Progenitor cell of endocrine pancreas (in vitro differentiated cells): ENCODE data around the gene KIAA1755. TPM values are rescaled to one million over a fixed set of nuclear protein-coding genes. Genes with fewer than 3 reads are reported as not detected.

Experiments
- DNase-seq: peaks from one replicate; pipeline ENCODE4 v3.0.0; 2021; ENCODE audit warnings: low spot score; ENCODE audit not compliant: unreplicated experiment
- H3K27ac Mint-ChIP-seq: 2 replicates; pipeline ENCODE4 v1.8.0; 2021; ENCODE audit warnings: mild to moderate bottlenecking, moderate library complexity, mixed read lengths
- H3K27me3 Mint-ChIP-seq: 2 replicates; pipeline ENCODE4 v1.8.0; 2021; ENCODE audit warnings: mixed read lengths
- H3K36me3 Mint-ChIP-seq: 2 replicates; pipeline ENCODE4 v1.8.0; 2022; ENCODE audit warnings: mixed read lengths; ENCODE audit not compliant: insufficient read depth
- H3K4me1 Mint-ChIP-seq: 2 replicates; pipeline ENCODE4 v1.8.0; 2021; ENCODE audit warnings: low read depth, mixed read lengths
- H3K4me3 Mint-ChIP-seq: 2 replicates; pipeline ENCODE4 v1.8.0; 2021; ENCODE audit warnings: low read depth, mild to moderate bottlenecking, moderate library complexity, mixed read lengths
- H3K9me3 Mint-ChIP-seq: 2 replicates; pipeline ENCODE4 v1.8.0; 2021; ENCODE audit warnings: low read depth, mixed read lengths
- total RNA-seq: library from RNA; stranded (reverse); gene quantifications from 2 replicates; pipeline ENCODE4 v1.2.1, GENCODE V29; 2021
- TF ChIP-seq, protein P1 (sequence below): fragments of 200-600 bp; sonication (generic); IDR thresholded peaks from one replicate; pipeline ENCODE4 v1.5.0; 2021; ENCODE audit warnings: antibody characterized with exemption, mild to moderate bottlenecking; ENCODE audit not compliant: unreplicated experiment

KIAA1755 gene
- total RNA-seq, 1 donor from 2014 or later, result 0.29 TPM

DNA sequence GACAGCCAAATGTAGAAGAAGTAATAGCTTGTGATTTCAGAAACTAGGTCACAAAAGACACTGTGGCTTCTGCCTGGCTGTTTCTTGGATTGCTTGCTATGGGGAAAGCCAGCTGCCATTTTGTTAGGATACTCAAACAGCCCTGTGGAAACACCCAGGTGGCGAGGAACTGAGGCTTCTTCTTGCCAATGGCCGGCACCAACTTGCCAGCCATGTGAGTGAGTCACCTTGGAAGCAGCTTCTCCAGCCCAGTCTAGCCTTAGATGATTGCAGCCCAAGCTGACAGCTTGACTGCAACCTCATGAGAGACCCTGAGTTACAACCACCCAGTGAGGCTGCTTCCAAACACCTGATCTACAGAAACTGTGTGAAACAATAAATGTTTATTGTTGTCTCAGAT, 11.9 kb upstream of the KIAA1755 start:
- no peak overlapping the region for H3K4me3 Mint-ChIP-seq
- no peaks in the 10 kb centered on the region for H3K36me3 Mint-ChIP-seq
- no peak for DNase-seq
- TF ChIP-seq, protein P1, sequence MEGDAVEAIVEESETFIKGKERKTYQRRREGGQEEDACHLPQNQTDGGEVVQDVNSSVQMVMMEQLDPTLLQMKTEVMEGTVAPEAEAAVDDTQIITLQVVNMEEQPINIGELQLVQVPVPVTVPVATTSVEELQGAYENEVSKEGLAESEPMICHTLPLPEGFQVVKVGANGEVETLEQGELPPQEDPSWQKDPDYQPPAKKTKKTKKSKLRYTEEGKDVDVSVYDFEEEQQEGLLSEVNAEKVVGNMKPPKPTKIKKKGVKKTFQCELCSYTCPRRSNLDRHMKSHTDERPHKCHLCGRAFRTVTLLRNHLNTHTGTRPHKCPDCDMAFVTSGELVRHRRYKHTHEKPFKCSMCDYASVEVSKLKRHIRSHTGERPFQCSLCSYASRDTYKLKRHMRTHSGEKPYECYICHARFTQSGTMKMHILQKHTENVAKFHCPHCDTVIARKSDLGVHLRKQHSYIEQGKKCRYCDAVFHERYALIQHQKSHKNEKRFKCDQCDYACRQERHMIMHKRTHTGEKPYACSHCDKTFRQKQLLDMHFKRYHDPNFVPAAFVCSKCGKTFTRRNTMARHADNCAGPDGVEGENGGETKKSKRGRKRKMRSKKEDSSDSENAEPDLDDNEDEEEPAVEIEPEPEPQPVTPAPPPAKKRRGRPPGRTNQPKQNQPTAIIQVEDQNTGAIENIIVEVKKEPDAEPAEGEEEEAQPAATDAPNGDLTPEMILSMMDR, result no peak
- no peak overlapping the region for H3K27ac Mint-ChIP-seq
- peaks cover 6% of the 10 kb centered on the region for H3K9me3 Mint-ChIP-seq
- H3K27me3 Mint-ChIP-seq, result peaks cover 22% of the 10 kb centered on the region
- no peaks in the 10 kb centered on the region for H3K4me1 Mint-ChIP-seq

- Mint-ChIP-seq H3K36me3 (no peaks in the 10 kb centered on the region), H3K4me3 (no peak overlapping the region), H3K4me1 (no peaks in the 10 kb centered on the region), H3K9me3 (peaks cover 6% of the 10 kb centered on the region), H3K27ac (no peak overlapping the region), H3K27me3 (peaks cover 24% of the 10 kb centered on the region)
- TF ChIP-seq, protein P1, result no peak
- no peak for DNase-seq
These were observed 11.1 kb upstream of the KIAA1755 start for GRCh38 chr20:38271608-38272120.

GRCh38 chr20:38270869-38271605, 10.5 kb upstream of the KIAA1755 start:
- no peak overlapping the region for H3K4me3 Mint-ChIP-seq
- TF ChIP-seq, protein P1, result no peak
- no peak for DNase-seq
- H3K27me3 Mint-ChIP-seq, result peaks cover 24% of the 10 kb centered on the region
- H3K36me3 Mint-ChIP-seq, result no peaks in the 10 kb centered on the region
- peaks cover 6% of the 10 kb centered on the region for H3K9me3 Mint-ChIP-seq
- H3K27ac Mint-ChIP-seq, result no peak overlapping the region
- no peaks in the 10 kb centered on the region for H3K4me1 Mint-ChIP-seq

DNA sequence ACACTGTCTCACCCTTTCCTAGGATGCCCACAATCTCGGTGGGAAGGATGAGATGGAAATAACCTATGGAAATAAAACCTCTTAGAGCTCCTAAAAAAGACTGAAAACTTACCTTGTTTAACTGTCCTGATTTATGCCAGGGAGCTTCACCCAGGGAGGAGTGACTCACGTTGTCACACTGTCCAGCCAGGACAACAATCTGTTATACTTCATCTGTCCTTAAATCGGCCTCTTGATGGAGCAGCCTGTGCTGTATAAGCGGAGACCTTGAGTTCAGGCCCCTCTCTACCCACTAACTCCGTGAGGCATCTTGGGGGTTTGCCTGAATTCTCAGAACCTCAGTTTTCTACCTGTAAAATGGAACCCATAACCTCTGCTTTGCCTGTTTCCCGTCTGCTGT, 9.2 kb upstream of the KIAA1755 start:
- H3K36me3 Mint-ChIP-seq, result no peaks in the 10 kb centered on the region
- peaks cover 29% of the 10 kb centered on the region for H3K27me3 Mint-ChIP-seq
- TF ChIP-seq, protein P1, result no peak
- no peak overlapping the region for H3K4me3 Mint-ChIP-seq
- no peak overlapping the region for H3K27ac Mint-ChIP-seq
- no peak for DNase-seq
- H3K4me1 Mint-ChIP-seq, result no peaks in the 10 kb centered on the region
- peaks cover 11% of the 10 kb centered on the region for H3K9me3 Mint-ChIP-seq

DNA sequence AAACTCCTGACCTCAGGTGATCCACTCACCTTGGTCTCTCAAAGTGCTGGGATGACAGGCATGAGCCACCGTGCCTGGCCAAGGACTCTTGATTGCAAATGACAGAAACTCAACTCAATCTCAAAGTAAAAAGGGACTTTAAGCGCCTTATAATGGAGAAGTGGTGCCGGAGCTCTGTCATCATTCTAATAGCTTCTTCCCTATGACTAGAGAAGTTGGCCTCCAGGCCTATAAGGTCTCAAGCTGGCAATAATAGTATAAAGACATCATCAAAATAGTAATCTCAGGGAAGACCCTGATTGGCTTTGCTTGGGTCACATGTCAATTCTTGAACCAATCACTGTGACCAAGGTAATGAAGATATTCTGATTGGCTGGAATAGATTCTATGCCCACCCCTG, 8.5 kb upstream of the KIAA1755 start:
- no peak overlapping the region for H3K27ac Mint-ChIP-seq

More for the DNA sequence above, 8.5 kb upstream of the KIAA1755 start:
- peaks cover 6% of the 10 kb centered on the region for H3K9me3 Mint-ChIP-seq
- H3K36me3 Mint-ChIP-seq, result no peaks in the 10 kb centered on the region
- TF ChIP-seq, protein P1, result no peak
- no peaks in the 10 kb centered on the region for H3K4me1 Mint-ChIP-seq
- no peak for DNase-seq
- no peak overlapping the region for H3K4me3 Mint-ChIP-seq
- peaks cover 31% of the 10 kb centered on the region for H3K27me3 Mint-ChIP-seq
